ENCODE measurements around the gene GLP1R. TPM values are rescaled to one million over a fixed set of nuclear protein-coding genes. Genes with fewer than 3 reads are reported as not detected.

Gene GLP1R
- total RNA-seq (2022; extraction: Qiagen RNA extraction), result not detected in 5 replicates

DNA sequence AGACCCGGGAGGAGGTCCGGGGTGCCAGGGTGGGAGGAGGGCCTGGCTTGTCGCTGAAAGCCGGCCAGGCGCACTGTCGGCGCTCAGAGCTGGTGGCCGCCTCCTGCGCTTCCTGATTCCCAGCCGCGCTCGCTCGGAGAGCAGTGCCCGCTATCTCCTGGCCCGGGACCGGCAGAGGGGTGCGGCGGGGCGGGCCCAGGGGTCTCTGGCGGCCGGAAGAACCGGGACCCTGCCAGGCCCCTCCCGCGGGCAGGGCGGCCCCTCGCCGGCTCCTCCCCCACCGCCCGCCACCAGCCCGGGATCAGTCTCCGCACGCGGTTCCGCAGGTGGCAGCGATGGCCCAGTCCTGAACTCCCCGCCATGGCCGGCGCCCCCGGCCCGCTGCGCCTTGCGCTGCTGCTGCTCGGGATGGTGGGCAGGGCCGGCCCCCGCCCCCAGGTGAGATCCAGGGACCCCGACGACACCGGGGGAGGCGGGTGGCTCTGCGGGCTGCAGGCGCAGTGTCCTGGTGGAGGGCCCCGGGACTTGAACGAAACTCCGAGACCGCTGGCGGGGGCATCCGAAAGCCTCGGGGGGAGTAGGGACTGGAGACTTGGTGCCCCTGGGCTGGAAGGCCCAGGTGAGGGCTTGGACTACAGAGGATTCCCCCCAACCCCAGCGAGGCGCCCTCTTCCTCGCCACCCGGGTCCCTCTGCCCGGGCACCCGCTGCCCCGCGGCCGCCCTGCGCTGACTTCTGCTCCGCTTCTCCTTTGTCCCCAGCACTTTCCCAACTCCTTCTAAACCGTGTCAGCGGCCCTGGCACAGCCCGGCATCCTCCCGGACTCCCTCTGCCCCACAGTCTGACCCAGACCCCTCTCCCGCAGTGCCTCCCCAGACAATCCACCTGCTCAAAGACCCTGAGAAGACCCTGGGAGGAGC, at the start of gene GLP1R:
Gene GLP1R, plus strand, starts transcription at position 301 of the 919 bp plus-strand sequence. Its CDS starts 60 bp downstream, at position 361.

DNA sequence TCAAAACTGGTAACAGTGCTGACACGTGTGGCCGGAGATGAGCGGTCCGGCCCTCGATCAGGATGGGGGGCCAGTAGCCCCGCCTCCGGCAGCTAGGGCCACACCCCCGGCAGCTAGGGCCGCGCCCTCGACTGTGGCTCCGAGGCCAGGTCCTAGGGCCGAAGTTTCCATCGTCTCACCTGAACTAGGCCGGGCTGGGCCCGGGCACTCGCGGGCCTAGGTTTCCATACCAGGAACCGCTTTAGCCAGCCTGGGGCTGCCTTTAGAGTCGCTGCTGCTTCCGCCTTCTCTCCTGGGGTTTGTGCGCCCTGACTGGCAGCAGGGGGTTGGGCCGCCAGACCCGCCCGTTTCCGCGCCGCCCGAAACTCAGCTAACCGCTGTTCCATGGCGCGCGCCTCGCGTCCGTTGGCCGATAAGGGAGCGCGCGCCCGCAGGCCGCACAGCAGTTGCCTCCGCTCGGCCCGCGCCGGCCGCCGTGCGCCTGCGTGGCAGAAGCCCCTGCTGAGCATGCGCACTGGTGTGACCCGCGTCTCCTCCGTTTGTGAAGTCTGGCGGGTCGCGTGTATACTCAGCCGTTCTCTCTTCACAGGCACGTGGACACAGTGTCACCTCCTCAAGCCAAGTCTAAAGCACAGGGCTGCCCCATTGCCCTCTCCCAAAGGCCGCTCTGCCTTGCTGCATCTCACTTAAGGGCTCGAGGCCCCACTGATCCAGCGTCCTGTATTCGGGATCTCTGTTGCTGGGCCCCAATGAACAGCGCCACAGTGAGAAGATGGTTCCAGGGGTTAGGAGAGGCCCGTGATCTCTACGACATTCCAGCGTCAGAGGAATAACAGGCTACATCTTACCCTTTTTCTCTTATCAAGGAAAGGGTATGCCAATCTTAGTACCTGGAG, 66.4 kb downstream of the GLP1R start, which contains the start of gene SAYSD1:
Gene SAYSD1, minus strand, starts transcription at position 483 of the 896 bp plus-strand sequence. Its CDS starts 97 bp downstream, at position 386.

Other genes with a start within 250 kb of the GLP1R start
- gene SAYSD1, start 66.4 kb downstream of the GLP1R start, total RNA-seq (2022; extraction: Qiagen RNA extraction), result 5.2 to 6.8 TPM (median 6.6 TPM) in 5 replicates
- gene KCNK5, start 180.7 kb downstream of the GLP1R start, total RNA-seq (2022; extraction: Qiagen RNA extraction), result 1.1 to 1.7 TPM (median 1.3 TPM) in 5 replicates

Measured in A549 treated with dexamethasone at 1 μM for 4 hours (cell line).